H1 (cell line): Measurements from ENCODE around the gene NFATC1. TPM values are rescaled to one million over a fixed set of nuclear protein-coding genes. Genes with fewer than 3 reads are reported as not detected.

Experiments used
- CTCF ChIA-PET: fragments of 300-600 bp; sonication (Branson Sonifier 250); formaldehyde crosslinking; loops from one replicate; lab custom pipeline; 2021; ENCODE audit not compliant: partially characterized antibody; lab: Charles Lee
- POLR2A ChIA-PET: fragments of 300-600 bp; sonication (Branson Sonifier 250); formaldehyde crosslinking; loops from one replicate; lab custom pipeline; 2021; ENCODE audit warnings: inconsistent platforms; ENCODE audit not compliant: partially characterized antibody; lab: Charles Lee
- DNase-seq, 2 experiments: peaks; one replicate each; pipeline versions ENCODE4 v3.0.0 to v3.0.0-alpha.2; 2010 to 2022; ENCODE audit warnings: low spot score in 2 of 2, low read depth in 1 of 2, mixed read lengths in 1 of 2
- FAIRE-seq: peaks from 2 replicates; lab custom pipeline; 2011; peaks lifted over from hg19 to GRCh38; lab: Jason Lieb, UNC
- H2AFZ ChIP-seq: 2 replicates; pipeline ENCODE4 v1.8.1; 2012; ENCODE audit warnings: low read length, inconsistent platforms
- H2AK5ac ChIP-seq: 2 replicates; pipeline ENCODE4 v1.6.1; 2013; ENCODE audit warnings: low read depth, low read length
- H2BK120ac ChIP-seq: replicated peaks from 2 replicates; pipeline ENCODE3; 2013; ENCODE audit warnings: low read depth, low read length, inconsistent platforms
- H2BK12ac ChIP-seq: 2 replicates; pipeline ENCODE4 v1.6.1; 2013; ENCODE audit warnings: low read depth, low read length
- H2BK15ac ChIP-seq: 2 replicates; pipeline ENCODE4 v1.6.1; 2013; ENCODE audit warnings: low read length
- H2BK20ac ChIP-seq: 2 replicates; pipeline ENCODE4 v1.6.1; 2013; ENCODE audit warnings: low read length
- H2BK5ac ChIP-seq: 2 replicates; pipeline ENCODE4 v1.6.1; 2013; ENCODE audit warnings: low read depth, low read length
- H3K14ac ChIP-seq: 2 replicates; pipeline ENCODE4 v1.6.1; 2013; ENCODE audit warnings: inconsistent platforms; ENCODE audit not compliant: insufficient read length
- H3K18ac ChIP-seq: 2 replicates; pipeline ENCODE4 v1.6.1; 2013; ENCODE audit warnings: low read length; ENCODE audit errors: extremely low read depth
- H3K23ac ChIP-seq: 2 replicates; pipeline ENCODE4 v1.6.1; 2013; ENCODE audit warnings: inconsistent platforms; ENCODE audit not compliant: insufficient read length
- H3K23me2 ChIP-seq: 2 replicates; pipeline ENCODE4 v1.6.1; 2013; ENCODE audit warnings: low read depth, low read length
- H3K27ac ChIP-seq: 2 replicates; pipeline ENCODE4 v1.6.1; 2011; ENCODE audit warnings: low read depth, low read length, inconsistent platforms
- H3K27me3 ChIP-seq, 4 experiments: replicated peaks in 1 of 4; 1 replicate in 1 of 4; 2 replicates in 3 of 4; pipeline versions ENCODE4 v1.6.1 to v1.8.1; 2011 to 2013; ENCODE audit warnings: low read length in 3 of 4, mild to moderate bottlenecking in 3 of 4, inconsistent platforms in 2 of 4, mixed read lengths in 2 of 4, moderate library complexity in 1 of 4; ENCODE audit not compliant: control insufficient read depth in 3 of 4, insufficient read depth in 3 of 4; ENCODE audit errors: extremely low read depth in 1 of 4
- H3K36me3 ChIP-seq, 4 experiments: 2 replicates each; pipeline versions ENCODE4 v1.6.1 to v1.8.1; 2011 to 2013; ENCODE audit warnings: mild to moderate bottlenecking in 4 of 4, low read length in 3 of 4, moderate library complexity in 2 of 4, control low read depth in 1 of 4, inconsistent platforms in 1 of 4; ENCODE audit not compliant: insufficient read depth in 4 of 4, control insufficient read depth in 2 of 4
- H3K4ac ChIP-seq: replicated peaks from 2 replicates; pipeline ENCODE3; 2013; ENCODE audit warnings: low read length, low read depth, mixed read lengths, inconsistent platforms; ENCODE audit not compliant: insufficient read length
- H3K4me1 ChIP-seq, 4 experiments: replicated peaks in 1 of 4; 1 replicate in 1 of 4; 2 replicates in 3 of 4; pipeline versions ENCODE4 v1.6.1 to v1.8.1; 2011 to 2013; ENCODE audit warnings: low read length in 3 of 4, inconsistent platforms in 2 of 4, mixed read lengths in 1 of 4; ENCODE audit not compliant: insufficient read depth in 4 of 4, control insufficient read depth in 3 of 4
- H3K4me2 ChIP-seq, 2 experiments: 2 replicates each; pipeline versions ENCODE4 v1.6.1 to v1.8.1; 2011 to 2013; ENCODE audit warnings: low read depth in 2 of 2, low read length in 2 of 2, control low read depth in 1 of 2, inconsistent platforms in 1 of 2, mild to moderate bottlenecking in 1 of 2; ENCODE audit not compliant: insufficient read depth in 1 of 2
- H3K4me3 ChIP-seq, 4 experiments: fragments of 200-600, 300-600 bp in 1 of 4; sonication (generic), shearing (Covaris generic), sonication (Bioruptor Twin) in 1 of 4; 2 replicates each; pipeline versions ENCODE4 v1.5.1 to v1.8.1; 2011 to 2016; ENCODE audit warnings: low read length in 4 of 4, low read depth in 3 of 4, control low read depth in 2 of 4, inconsistent platforms in 2 of 4, mild to moderate bottlenecking in 2 of 4, mixed read lengths in 1 of 4, moderate library complexity in 1 of 4; ENCODE audit not compliant: insufficient read depth in 2 of 4; ENCODE audit errors: extremely low read depth in 1 of 4
- H3K56ac ChIP-seq: replicated peaks from 2 replicates; pipeline ENCODE3; 2013; ENCODE audit warnings: low read depth, mild to moderate bottlenecking, mixed read lengths, low read length, inconsistent platforms; ENCODE audit not compliant: insufficient read length
- H3K79me1 ChIP-seq: 2 replicates; pipeline ENCODE4 v1.6.1; 2013; ENCODE audit warnings: low read depth, low read length, control low read depth
- H3K79me2 ChIP-seq, 2 experiments: 2 replicates each; pipeline versions ENCODE4 v1.6.1 to v1.8.1; 2012 to 2013; ENCODE audit warnings: low read length in 2 of 2, mild to moderate bottlenecking in 2 of 2, inconsistent platforms in 1 of 2; ENCODE audit not compliant: insufficient read depth in 2 of 2, control insufficient read depth in 1 of 2
- H3K9ac ChIP-seq, 4 experiments: replicated peaks in 1 of 4; 1 replicate in 1 of 4; 2 replicates in 3 of 4; pipeline versions ENCODE4 v1.6.1 to v1.8.1; 2011 to 2013; ENCODE audit warnings: low read depth in 3 of 4, low read length in 3 of 4, control low read depth in 2 of 4, mild to moderate bottlenecking in 2 of 4, moderate library complexity in 2 of 4, inconsistent platforms in 1 of 4; ENCODE audit errors: extremely low read depth in 1 of 4
- H3K9me3 ChIP-seq, 2 experiments: 2 replicates each; pipeline versions ENCODE4 v1.6.1 to v1.8.1; 2012 to 2013; ENCODE audit warnings: mild to moderate bottlenecking in 2 of 2, moderate library complexity in 2 of 2, control low read depth in 1 of 2, inconsistent platforms in 1 of 2, low read depth in 1 of 2, low read length in 1 of 2, mixed read lengths in 1 of 2; ENCODE audit not compliant: insufficient read depth in 2 of 2
- H4K20me1 ChIP-seq, 2 experiments: replicated peaks in 1 of 2; 2 replicates each; pipeline versions ENCODE3 to v1.8.1; 2011 to 2013; ENCODE audit warnings: inconsistent platforms in 2 of 2, low read length in 2 of 2, mild to moderate bottlenecking in 1 of 2; ENCODE audit not compliant: insufficient read depth in 2 of 2, control insufficient read depth in 1 of 2
- H4K5ac ChIP-seq: 2 replicates; pipeline ENCODE4 v1.6.1; 2013; ENCODE audit warnings: low read length, low read depth, mixed read lengths, inconsistent platforms; ENCODE audit not compliant: insufficient read length
- H4K8ac ChIP-seq: 2 replicates; pipeline ENCODE4 v1.8.0; 2013; ENCODE audit warnings: mild to moderate bottlenecking, moderate library complexity, low read length, inconsistent platforms; ENCODE audit not compliant: insufficient read depth; ENCODE audit errors: extremely low read depth
- H4K91ac ChIP-seq: replicated peaks from 2 replicates; pipeline ENCODE3; 2013; ENCODE audit warnings: low read length, mixed read lengths, inconsistent platforms; ENCODE audit not compliant: insufficient read length
- FOSL1 ChIP-seq: IDR thresholded peaks from 2 replicates; pipeline ENCODE4 v1.6.1; 2011; ENCODE audit warnings: mild to moderate bottlenecking, low read depth, low read length, moderate library complexity; ENCODE audit not compliant: insufficient read depth
- JUND ChIP-seq: IDR thresholded peaks from 2 replicates; pipeline ENCODE4 v1.6.1; 2011; ENCODE audit warnings: mild to moderate bottlenecking, improper control_type of control experiment, low read length
- SP4 ChIP-seq: IDR thresholded peaks from 2 replicates; pipeline ENCODE4 v1.6.1; 2012; ENCODE audit warnings: low read length, inconsistent platforms
- TAF1 ChIP-seq: IDR thresholded peaks from 2 replicates; pipeline ENCODE4 v1.6.1; 2011; ENCODE audit warnings: mild to moderate bottlenecking, low read depth, low read length
- WGBS, 2 experiments: shearing (Covaris generic) in 1 of 2; methylation state at CpG; one replicate each; pipeline versions ENCODE4 v1.1.6 to v1.1.7; 2013 to 2015; ENCODE audit warnings: low lambda C conversion rate in 2 of 2, mixed read lengths in 2 of 2, inconsistent platforms in 1 of 2, low coverage in 1 of 2, missing lambda C conversion rate in 1 of 2; ENCODE audit not compliant: insufficient replicate concordance in 2 of 2, insufficient coverage in 1 of 2, insufficient read length in 1 of 2; ENCODE audit errors: extremely low coverage in 1 of 2, missing lambda C conversion rate in 1 of 2; 5-methylcytosine and 5-hydroxymethylcytosine counted together
- polyA plus RNA-seq, 7 experiments: library from polyadenylated mRNA; depleted of rRNA in 3 of 7; stranded (reverse) in 5 of 7; unstranded in 2 of 7; fragments of >200 nt in 5 of 7; fragments of 200-250 nt in 2 of 7; gene quantifications; 1 replicate in 5 of 7; 2 replicates in 1 of 7; 4 replicates in 1 of 7; pipeline versions ENCODE4 v1.2.1 to v1.2.3, GENCODE V29; 2011 to 2013; ENCODE audit warnings: missing spikeins in 2 of 7, mixed read lengths in 2 of 7
- total RNA-seq: library from RNA; stranded (reverse); fragmentation: NEBNext Ultra II Directional; extraction: Animal tissue kit (Norgen Biotek cat#: 25700); gene quantifications from 2 replicates; pipeline ENCODE4 v1.2.1, GENCODE V29; 2021

The NFATC1 gene
- total and polyA plus RNA-seq, 2 of the 8 experiments (the other 6 are each of a cell fraction or from before 2014, with no cell fraction given) = 2.0 to 6.6 TPM

DNA sequence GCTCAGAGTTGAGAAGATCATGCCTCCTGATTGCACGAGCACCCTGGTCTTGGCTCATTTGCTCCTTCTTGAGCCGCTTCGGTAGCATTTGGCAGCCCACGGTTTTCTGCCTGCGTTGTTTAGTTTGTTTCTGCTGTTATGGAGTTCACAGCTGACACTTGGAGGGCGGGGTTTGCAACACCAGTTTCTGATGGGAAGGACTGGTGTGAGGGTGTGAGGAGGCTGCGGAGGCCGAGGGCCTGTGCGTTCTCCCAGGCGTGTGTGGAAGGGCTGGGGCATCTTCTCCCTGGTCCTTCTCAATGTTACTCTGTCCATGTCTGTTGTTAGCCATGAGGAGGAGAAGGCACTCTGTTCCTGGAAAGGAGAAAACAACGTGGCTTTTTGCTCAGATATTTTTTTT is 22.9 kb downstream of the NFATC1 start:
- ChIA-PET POLR2A (no interaction called here), CTCF (interaction anchor here (1.3 kb wide), 1 partner anchor 262 kb away, joined by 3 read pairs; no protein-coding TSS in a partner anchor)
- H3K4me3 ChIP-seq = no peak overlapping the region
- no peak overlapping the region for H4K91ac ChIP-seq
- no peak overlapping the region for H3K4me2 ChIP-seq
- no peaks in the 10 kb centered on the region; a peak in 1 of 7 replicates for H3K4me1 ChIP-seq
- H2BK120ac ChIP-seq = no peak overlapping the region
- H2BK12ac ChIP-seq = no peak overlapping the region
- H4K8ac ChIP-seq = no peak overlapping the region
- H2BK20ac ChIP-seq = no peak overlapping the region
- H2AK5ac ChIP-seq = no peak overlapping the region
- no peak overlapping the region for H3K4ac ChIP-seq
- no peak overlapping the region for H3K14ac ChIP-seq
- no peak for FAIRE-seq
- WGBS, 2 experiments = 91% methylated on average over 11 of the region's 11 CpGs; no CpG with 5 or more reads in 1 of the 2 experiments
- no peak overlapping the region for H3K23ac ChIP-seq
- no peaks in the 10 kb centered on the region; the same call in 1 of the 2 replicates for H3K79me1 ChIP-seq
- no peak overlapping the region for H3K27ac ChIP-seq
- no peak overlapping the region for H2BK5ac ChIP-seq
- H2BK15ac ChIP-seq = no peak overlapping the region
- H3K27me3 ChIP-seq = no peaks in the 10 kb centered on the region
- H2AFZ ChIP-seq = no peak overlapping the region
- H3K9ac ChIP-seq = no peak overlapping the region
- H4K5ac ChIP-seq = no peak overlapping the region
- no peaks in the 10 kb centered on the region for H3K9me3 ChIP-seq
- no peak overlapping the region for H3K56ac ChIP-seq
- no peak overlapping the region for H3K18ac ChIP-seq
- TF ChIP-seq TAF1 (no peak), FOSL1 (no peak), SP4 (no peak), JUND (no peak)
- DNase-seq = no peak
- H3K79me2 ChIP-seq = no peaks in the 10 kb centered on the region
- H3K23me2 ChIP-seq = no peaks in the 10 kb centered on the region
- no peaks in the 10 kb centered on the region for H4K20me1 ChIP-seq
- no peaks in the 10 kb centered on the region; a peak in 1 of 8 replicates for H3K36me3 ChIP-seq
